Astrocyte of the cerebellum (primary cell): Measurements from ENCODE around the gene DLG2.

Experiments
- DNase-seq: peaks from one replicate; pipeline ENCODE4 v3.0.0-alpha.2; 2011; ENCODE audit warnings: low read depth
- H3K4me3 ChIP-seq: 2 replicates; pipeline ENCODE4 v1.5.1; 2011; ENCODE audit warnings: mild to moderate bottlenecking, low read depth, low read length, moderate library complexity
- CTCF ChIP-seq: IDR thresholded peaks from 2 replicates; pipeline ENCODE4 v1.5.1; 2012; ENCODE audit warnings: low read length, low read depth, moderate library complexity, mild to moderate bottlenecking; ENCODE audit errors: missing control alignments
- in situ Hi-C: cut with HindIII; loops from 2 replicates; pipeline ENCODE4 v1.10.0; 2017; ENCODE audit warnings: low sequenced_read_pairs

DLG2 gene

GRCh38 chr11:83922953-83923352 lies 1704.2 kb downstream of the DLG2 start:
- in situ Hi-C loops = no loop called here
- no peak for TF ChIP-seq CTCF
- no peak overlapping the region for H3K4me3 ChIP-seq
- DNase-seq = no peak

- no peak overlapping the region for H3K4me3 ChIP-seq
- no peak for DNase-seq
- no peak for TF ChIP-seq CTCF
- in situ Hi-C loops = no loop called here
Observed at GRCh38 chr11:83922318-83922717, 1704.8 kb downstream of the DLG2 start.

GRCh38 chr11:83921447-83922192 lies 1705.5 kb downstream of the DLG2 start:
- no peak for DNase-seq
- in situ Hi-C loops = no loop called here
- no peak for TF ChIP-seq CTCF
- H3K4me3 ChIP-seq = no peak overlapping the region

GRCh38 chr11:83918476-83918875 lies 1708.7 kb downstream of the DLG2 start:
- TF ChIP-seq CTCF = no peak
- H3K4me3 ChIP-seq = no peak overlapping the region
- DNase-seq = no peak
- in situ Hi-C loops = no loop called here

- no peak overlapping the region for H3K4me3 ChIP-seq
- TF ChIP-seq CTCF = no peak
- in situ Hi-C loops = no loop called here
- no peak for DNase-seq
Observed at GRCh38 chr11:83914995-83915394, 1712.1 kb downstream of the DLG2 start.

- no peak for TF ChIP-seq CTCF
- no peak for DNase-seq
- in situ Hi-C loops = no loop called here
- H3K4me3 ChIP-seq = no peak overlapping the region
Observed at GRCh38 chr11:83909579-83910534, 1717.3 kb downstream of the DLG2 start.
